Measurements from ENCODE around the gene GREM1.

GREM1 gene

DNA sequence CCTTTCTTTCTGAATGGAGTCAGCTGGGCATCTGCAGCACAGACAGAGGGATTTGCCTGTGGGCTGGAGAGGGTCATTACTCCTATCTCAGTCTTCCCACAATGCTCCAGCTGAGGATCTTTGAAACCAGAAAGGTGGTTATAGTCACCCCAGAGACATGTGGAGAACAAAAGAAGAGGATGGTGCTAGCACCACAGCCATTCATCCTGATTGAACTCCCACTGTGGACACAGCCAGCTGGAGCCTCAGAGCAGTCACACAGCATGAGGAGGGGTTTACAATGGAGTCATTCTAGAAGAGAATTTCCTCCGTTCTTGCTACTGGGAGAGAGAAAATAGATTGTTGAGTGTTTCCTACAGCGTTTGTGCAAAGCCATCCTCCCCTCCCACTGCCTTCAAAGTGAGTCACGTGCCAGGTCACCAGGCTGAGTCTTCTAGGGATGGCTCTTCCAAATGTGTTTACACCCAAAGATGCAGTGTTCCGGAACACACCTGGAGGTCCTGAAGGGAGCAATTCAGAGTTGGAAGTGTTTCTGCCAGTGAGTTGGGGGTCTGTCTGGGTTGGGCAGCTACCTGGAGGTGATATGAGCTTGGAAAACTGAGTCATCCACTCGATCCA, 18.9 kb upstream of the GREM1 start:
- no peak for TF ChIP-seq CTCF (IDR thresholded peaks at IDR 0.05; ENCODE audit: low read depth, low read length)
- H3K4me3 ChIP-seq (ENCODE audit: low read depth, low read length): no peak overlapping the region

GRCh38 chr15:32700501-32701150, 17.2 kb upstream of the GREM1 start:
- TF ChIP-seq CTCF (IDR thresholded peaks at IDR 0.05; ENCODE audit: low read depth, low read length): no peak
- H3K4me3 ChIP-seq (ENCODE audit: low read depth, low read length): no peak overlapping the region

- TF ChIP-seq CTCF (IDR thresholded peaks at IDR 0.05; ENCODE audit: low read depth, low read length): no peak
- H3K4me3 ChIP-seq (ENCODE audit: low read depth, low read length): no peak overlapping the region
Measured at GRCh38 chr15:32701863-32702262, 15.9 kb upstream of the GREM1 start.

DNA sequence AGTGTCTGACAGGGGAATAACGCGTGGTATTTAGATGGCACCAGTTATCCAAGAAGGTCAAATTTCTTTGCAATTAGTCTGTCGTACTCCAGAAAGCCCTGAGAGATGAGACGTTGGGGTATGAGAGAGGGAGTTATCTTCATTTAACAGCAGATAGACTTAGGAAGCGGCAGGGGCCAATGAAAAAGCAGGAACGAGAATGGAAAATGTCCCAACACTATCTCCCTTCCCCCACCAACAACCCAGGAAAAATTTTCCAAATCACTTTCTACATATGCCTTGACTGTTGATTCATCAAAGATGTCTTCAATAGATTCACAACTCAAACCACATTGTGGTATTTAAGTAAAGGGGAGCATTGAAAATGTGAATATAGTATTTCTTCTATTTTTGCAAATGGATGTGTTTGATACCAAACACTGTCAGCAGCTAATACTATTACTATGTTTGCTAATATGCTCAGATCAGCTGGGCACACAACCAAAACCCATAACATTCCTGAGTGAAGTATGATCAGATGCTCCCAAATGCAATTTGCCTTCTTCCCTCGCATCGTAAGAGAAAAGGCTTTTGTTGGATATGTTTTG, 13.3 kb upstream of the GREM1 start:
- TF ChIP-seq CTCF (IDR thresholded peaks at IDR 0.05; ENCODE audit: low read depth, low read length): no peak
- H3K4me3 ChIP-seq (ENCODE audit: low read depth, low read length): no peak overlapping the region

- TF ChIP-seq CTCF (IDR thresholded peaks at IDR 0.05; ENCODE audit: low read depth, low read length): no peak
- no peak overlapping the region for H3K4me3 ChIP-seq (ENCODE audit: low read depth, low read length)
Measured at GRCh38 chr15:32705446-32705845, 12.4 kb upstream of the GREM1 start.

DNA sequence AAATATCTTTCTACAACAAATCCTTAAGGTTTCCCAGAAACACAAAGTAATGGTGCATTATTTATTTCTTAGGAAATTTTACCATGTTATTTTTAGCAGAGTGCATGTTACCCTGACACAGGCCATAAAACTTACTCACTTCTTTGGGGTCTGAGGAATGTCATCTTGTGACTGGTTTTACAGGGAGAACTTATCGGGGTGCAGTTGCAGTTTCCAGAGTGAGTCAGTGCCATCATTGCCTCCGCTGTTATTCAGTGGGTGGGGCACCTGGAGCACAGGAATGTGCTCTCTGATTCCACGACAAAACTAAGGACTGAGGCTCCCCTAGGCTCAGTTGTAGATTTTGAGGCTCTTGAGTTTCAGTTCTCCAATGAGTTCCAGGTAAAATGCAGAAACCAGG, 11.1 kb upstream of the GREM1 start:
- TF ChIP-seq CTCF (IDR thresholded peaks at IDR 0.05; ENCODE audit: low read depth, low read length): no peak

DNA sequence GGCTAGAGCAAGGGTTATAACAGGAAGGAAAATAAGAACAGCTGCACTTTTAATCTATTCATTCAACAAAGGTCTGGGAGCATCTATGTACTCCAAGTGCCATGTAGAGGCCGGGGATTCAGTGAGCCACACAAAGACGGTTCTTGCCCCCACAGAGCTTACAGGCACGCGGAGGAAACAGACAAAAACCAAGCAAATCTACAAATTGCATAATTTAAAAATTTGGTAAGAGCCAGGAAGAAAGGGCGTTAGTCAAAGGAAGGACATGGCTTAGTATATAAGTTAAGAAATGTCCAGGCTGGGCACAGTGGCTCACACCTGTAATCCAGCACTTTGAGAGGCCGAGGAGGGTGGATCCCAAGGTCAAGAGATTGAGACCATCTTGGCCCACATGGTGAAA, 10.4 kb upstream of the GREM1 start:
- no peak for TF ChIP-seq CTCF (IDR thresholded peaks at IDR 0.05; ENCODE audit: low read depth, low read length)
- no peak overlapping the region for H3K4me3 ChIP-seq (ENCODE audit: low read depth, low read length)

More for the DNA sequence above, 11.1 kb upstream of the GREM1 start:
- no peak overlapping the region for H3K4me3 ChIP-seq (ENCODE audit: low read depth, low read length)

Measured in WI38 (cell line).